ENCODE measurements around the gene ENPP6. TPM values are rescaled to one million over a fixed set of nuclear protein-coding genes. Genes with fewer than 3 reads are reported as not detected.

ENPP6 gene
- total RNA-seq, 1 donor, result not detected

GRCh38 chr4:184103527-184104264 is 114.0 kb downstream of the ENPP6 start:
- no peaks in the 10 kb centered on the region for H3K36me3 ChIP-seq (ENCODE audit: insufficient read depth, low read length)
- no peaks in the 10 kb centered on the region for H3K27me3 ChIP-seq (ENCODE audit: insufficient read depth, low read length)
- no peak for DNase-seq (ENCODE audit: insufficient read length, low spot score, missing footprints)
- H3K4me2 ChIP-seq (ENCODE audit: insufficient read depth, low read length), result no peak overlapping the region
- H2AFZ ChIP-seq (ENCODE audit: low read length), result no peak overlapping the region
- no peak overlapping the region for H3K27ac ChIP-seq (ENCODE audit: low read depth, low read length)
- no peaks in the 10 kb centered on the region for H3K9me3 ChIP-seq (ENCODE audit: low read depth, low read length)
- TF ChIP-seq CTCF (IDR thresholded peaks at IDR 0.05; ENCODE audit: extremely low read depth, low read depth, low read length), result no peak
- H3K79me2 ChIP-seq (ENCODE audit: insufficient read depth, low read length), result no peaks in the 10 kb centered on the region
- no peaks in the 10 kb centered on the region for H3K4me1 ChIP-seq (ENCODE audit: insufficient read depth, low read length)
- H3K4me3 ChIP-seq (ENCODE audit: insufficient read depth, low read length), result no peak overlapping the region
- H4K20me1 ChIP-seq (ENCODE audit: insufficient read depth, low read length), result no peaks in the 10 kb centered on the region

- Histone ChIP-seq H3K4me3 (ENCODE audit: insufficient read depth, low read length) (no peak overlapping the region), H3K4me2 (ENCODE audit: insufficient read depth, low read length) (no peak overlapping the region), H3K36me3 (ENCODE audit: insufficient read depth, low read length) (no peaks in the 10 kb centered on the region), H3K9me3 (ENCODE audit: low read depth, low read length) (no peaks in the 10 kb centered on the region), H3K27ac (ENCODE audit: low read depth, low read length) (no peak overlapping the region), H4K20me1 (ENCODE audit: insufficient read depth, low read length) (no peaks in the 10 kb centered on the region), H3K27me3 (ENCODE audit: insufficient read depth, low read length) (no peaks in the 10 kb centered on the region), H3K79me2 (ENCODE audit: insufficient read depth, low read length) (no peaks in the 10 kb centered on the region), H3K4me1 (ENCODE audit: insufficient read depth, low read length) (no peaks in the 10 kb centered on the region), H2AFZ (ENCODE audit: low read length) (no peak overlapping the region)
- no peak for DNase-seq (ENCODE audit: insufficient read length, low spot score, missing footprints)
- TF ChIP-seq CTCF (IDR thresholded peaks at IDR 0.05; ENCODE audit: extremely low read depth, low read depth, low read length), result no peak
Measured at GRCh38 chr4:184102927-184103326, 114.7 kb downstream of the ENPP6 start.

- Histone ChIP-seq H3K79me2 (ENCODE audit: insufficient read depth, low read length) (no peaks in the 10 kb centered on the region), H3K4me1 (ENCODE audit: insufficient read depth, low read length) (no peaks in the 10 kb centered on the region), H4K20me1 (ENCODE audit: insufficient read depth, low read length) (no peaks in the 10 kb centered on the region), H2AFZ (ENCODE audit: low read length) (no peak overlapping the region), H3K4me3 (ENCODE audit: insufficient read depth, low read length) (no peak overlapping the region), H3K4me2 (ENCODE audit: insufficient read depth, low read length) (no peak overlapping the region), H3K9me3 (ENCODE audit: low read depth, low read length) (no peaks in the 10 kb centered on the region), H3K27me3 (ENCODE audit: insufficient read depth, low read length) (no peaks in the 10 kb centered on the region), H3K36me3 (ENCODE audit: insufficient read depth, low read length) (no peaks in the 10 kb centered on the region), H3K27ac (ENCODE audit: low read depth, low read length) (no peak overlapping the region)
- DNase-seq (ENCODE audit: insufficient read length, low spot score, missing footprints), result no peak
- TF ChIP-seq CTCF (IDR thresholded peaks at IDR 0.05; ENCODE audit: extremely low read depth, low read depth, low read length), result no peak
Measured at GRCh38 chr4:184102488-184102887, 115.2 kb downstream of the ENPP6 start.

GRCh38 chr4:184101711-184102110 is 116.0 kb downstream of the ENPP6 start:
- Histone ChIP-seq H3K27me3 (ENCODE audit: insufficient read depth, low read length) (no peaks in the 10 kb centered on the region), H4K20me1 (ENCODE audit: insufficient read depth, low read length) (no peaks in the 10 kb centered on the region), H3K4me1 (ENCODE audit: insufficient read depth, low read length) (no peaks in the 10 kb centered on the region), H2AFZ (ENCODE audit: low read length) (no peak overlapping the region), H3K4me3 (ENCODE audit: insufficient read depth, low read length) (no peak overlapping the region), H3K4me2 (ENCODE audit: insufficient read depth, low read length) (no peak overlapping the region), H3K27ac (ENCODE audit: low read depth, low read length) (no peak overlapping the region), H3K9me3 (ENCODE audit: low read depth, low read length) (no peaks in the 10 kb centered on the region), H3K36me3 (ENCODE audit: insufficient read depth, low read length) (no peaks in the 10 kb centered on the region), H3K79me2 (ENCODE audit: insufficient read depth, low read length) (no peaks in the 10 kb centered on the region)
- TF ChIP-seq CTCF (IDR thresholded peaks at IDR 0.05; ENCODE audit: extremely low read depth, low read depth, low read length), result no peak
- no peak for DNase-seq (ENCODE audit: insufficient read length, low spot score, missing footprints)

Data from osteoblast (primary cell).